Jurkat, Clone E6-1 (cell line): ENCODE measurements around the gene DYNC1I2.
"Not testable (repeated sequence)": the region's sequence is repeated elsewhere in the genome, so short reads cannot be mapped to it uniquely, and the experiment has no call there.

Source experiments
- DNase-seq: peaks from one replicate; pipeline ENCODE4 v3.0.0-alpha.2; 2011; ENCODE audit warnings: low read depth, low spot score
- H3K4me3 ChIP-seq: 2 replicates; pipeline ENCODE4 v1.5.1; 2011; ENCODE audit warnings: mild to moderate bottlenecking, low read length, control low read depth, moderate library complexity

Gene DYNC1I2

GRCh38 chr2:171709011-171709685, 21.9 kb downstream of the DYNC1I2 start:
- no peak overlapping the region for H3K4me3 ChIP-seq
- no peak for DNase-seq

GRCh38 chr2:171711351-171711750, 24.1 kb downstream of the DYNC1I2 start:
- DNase-seq = no peak
- no peak overlapping the region for H3K4me3 ChIP-seq

- H3K4me3 ChIP-seq = no peak overlapping the region
- no peak for DNase-seq
Observed at GRCh38 chr2:171712051-171712450, 24.8 kb downstream of the DYNC1I2 start.

GRCh38 chr2:171718720-171719119, 31.5 kb downstream of the DYNC1I2 start:
- no peak for DNase-seq
- no peak overlapping the region for H3K4me3 ChIP-seq

- H3K4me3 ChIP-seq = no peak overlapping the region
- no peak for DNase-seq
Observed at GRCh38 chr2:171719660-171720059, 32.4 kb downstream of the DYNC1I2 start.

- no peak for DNase-seq
- H3K4me3 ChIP-seq = no peak overlapping the region
Observed at GRCh38 chr2:171723716-171724683, 36.7 kb downstream of the DYNC1I2 start.

- no peak overlapping the region for H3K4me3 ChIP-seq
- no peak for DNase-seq
Observed at GRCh38 chr2:171726847-171727450, 39.7 kb downstream of the DYNC1I2 start.

GRCh38 chr2:171728989-171729951, 42.0 kb downstream of the DYNC1I2 start:
- no peak for DNase-seq
- H3K4me3 ChIP-seq = no peak overlapping the region

- no peak for DNase-seq
- H3K4me3 ChIP-seq = no peak overlapping the region
Observed at GRCh38 chr2:171729952-171730317, 42.7 kb downstream of the DYNC1I2 start.

- no peak overlapping the region for H3K4me3 ChIP-seq
- DNase-seq = no peak
Observed at GRCh38 chr2:171735991-171736710, 48.9 kb downstream of the DYNC1I2 start.

GRCh38 chr2:171741189-171741588, 53.9 kb downstream of the DYNC1I2 start:
- H3K4me3 ChIP-seq = no peak overlapping the region
- peak; percentile 28 for DNase-seq

GRCh38 chr2:171742760-171743159, 55.5 kb downstream of the DYNC1I2 start:
- DNase-seq = no peak
- H3K4me3 ChIP-seq = no peak overlapping the region

GRCh38 chr2:171745141-171745540, 57.9 kb downstream of the DYNC1I2 start:
- no peak for DNase-seq
- H3K4me3 ChIP-seq = no peak overlapping the region

GRCh38 chr2:171745806-171746205, 58.5 kb downstream of the DYNC1I2 start:
- no peak overlapping the region for H3K4me3 ChIP-seq
- DNase-seq = peak; percentile 68

- no peak overlapping the region for H3K4me3 ChIP-seq
- no peak for DNase-seq
Observed at GRCh38 chr2:171747371-171747770, 60.1 kb downstream of the DYNC1I2 start.

- no peak overlapping the region for H3K4me3 ChIP-seq
- no peak for DNase-seq
Observed at GRCh38 chr2:171754254-171754939, 67.1 kb downstream of the DYNC1I2 start.

- not testable (repeated sequence) for H3K4me3 ChIP-seq, DNase-seq
Observed at GRCh38 chr2:171758762-171759161, 71.5 kb downstream of the DYNC1I2 start.

- DNase-seq, H3K4me3 ChIP-seq: not testable (repeated sequence)
Observed at GRCh38 chr2:171761176-171761575, 73.9 kb downstream of the DYNC1I2 start.
